Kidney (tissue), 14 donors: ENCODE data around the gene EXO5. TPM values are rescaled to one million over a fixed set of nuclear protein-coding genes. Genes with fewer than 3 reads are reported as not detected.
"Not testable (repeated sequence)": the region's sequence is repeated elsewhere in the genome, so short reads cannot be mapped to it uniquely, and the experiment has no call there.

Experiments
- DNase-seq, 5 donors: peaks; one replicate each; pipeline ENCODE4 v3.0.0-alpha.2; 2013 to 2020
- FAIRE-seq: peaks from 2 replicates; lab custom pipeline; 2012; peaks lifted over from hg19 to GRCh38; lab: Jason Lieb, UNC
- H3K27ac ChIP-seq, 2 donors: one replicate each; pipeline ENCODE4 v1.7.0; 2013; ENCODE audit warnings: low read depth in 2 of 2, low read length in 2 of 2, inconsistent platforms in 1 of 2
- H3K27me3 ChIP-seq: one replicate; pipeline ENCODE4 v1.7.1; 2013; ENCODE audit warnings: low read length, inconsistent platforms; ENCODE audit not compliant: control insufficient read depth, insufficient read depth
- H3K36me3 ChIP-seq, 3 donors: one replicate each; pipeline versions ENCODE4 v1.7.0 to v1.7.1; 2013; ENCODE audit warnings: low read length in 3 of 3, control low read depth in 1 of 3, inconsistent platforms in 1 of 3; ENCODE audit not compliant: insufficient read depth in 3 of 3, control insufficient read depth in 2 of 3
- H3K4me1 ChIP-seq, 3 donors: one replicate each; pipeline versions ENCODE4 v1.7.0 to v1.7.1; 2013; ENCODE audit warnings: low read length in 3 of 3, inconsistent platforms in 1 of 3, low read depth in 1 of 3; ENCODE audit not compliant: control insufficient read depth in 2 of 3, insufficient read depth in 2 of 3
- H3K4me3 ChIP-seq, 3 donors: one replicate each; pipeline versions ENCODE4 v1.7.0 to v1.8.1; 2013; ENCODE audit warnings: low read length in 3 of 3, control low read depth in 1 of 3, inconsistent platforms in 1 of 3
- H3K9ac ChIP-seq, 3 donors: one replicate each; pipeline versions ENCODE4 v1.7.0 to v1.7.1; 2013; ENCODE audit warnings: low read length in 3 of 3, control low read depth in 1 of 3, inconsistent platforms in 1 of 3
- H3K9me3 ChIP-seq, 3 donors: one replicate each; pipeline versions ENCODE4 v1.7.0 to v1.7.1; 2013; ENCODE audit warnings: low read length in 3 of 3, control low read depth in 1 of 3, inconsistent platforms in 1 of 3; ENCODE audit not compliant: control insufficient read depth in 2 of 3, insufficient read depth in 1 of 3
- intact Hi-C: fragments of 100-400 bp; cut with DNase I; formaldehyde crosslinking; loops from one replicate; pipeline ENCODE4 v1.11.1; 2022
- polyA plus RNA-seq: library from polyadenylated mRNA; stranded (reverse); fragments of 350-450 nt; fragmentation: Illumina TruSeq; extraction: RNeasy Lipid Tissue Mini Kit (QIAGEN cat#74804); gene quantifications from one replicate; pipeline ENCODE4 v1.2.3, GENCODE V29; 2014; ENCODE audit warnings: low read depth, low replicate concordance; ENCODE audit not compliant: insufficient read depth
- total RNA-seq: library from RNA; stranded (reverse); fragmentation: NEBNext Ultra II Directional; extraction: Animal tissue kit (Norgen Biotek cat#: 25700); gene quantifications from one replicate; pipeline ENCODE4 v1.2.1, GENCODE V29; 2021
- TF ChIP-seq, protein P1 (sequence below): IDR thresholded peaks from 3 replicates; pipeline ENCODE4 v1.5.1; 2012; ENCODE audit warnings: mild to moderate bottlenecking, moderate library complexity, borderline replicate concordance; ENCODE audit not compliant: insufficient read depth; ENCODE audit errors: extremely low read depth
- donor health status: control.
- donor health status: control.
- donor health status: control.
- donor health status: control.
- donor health status: control.
- donor health status: DM: yes; HTN: yes; CAD: no.
- donor health status: Normal renal cell carcinoma (clear cell type).

EXO5 gene
- total and polyA plus RNA-seq, 2 donors from 2014 or later: 4.3 to 9.0 TPM

DNA sequence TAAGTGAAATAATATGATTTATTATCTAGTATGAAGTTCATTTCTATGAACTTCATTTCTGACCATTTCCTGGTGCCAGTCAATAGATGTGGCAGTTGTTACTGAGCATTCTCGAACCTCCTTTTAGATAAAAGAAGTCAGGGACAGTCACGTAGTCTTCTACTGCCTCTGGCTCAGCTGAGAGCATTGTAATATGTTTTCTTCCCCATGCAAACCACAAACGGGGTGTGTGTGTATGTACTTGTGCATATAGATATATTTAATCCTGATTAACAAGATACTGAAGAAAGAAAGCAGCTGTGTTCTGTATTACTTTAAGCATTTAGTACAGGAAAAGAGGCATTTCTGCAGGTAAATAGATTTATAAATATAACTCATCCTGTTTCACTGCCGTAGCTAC, 44.5 kb downstream of the EXO5 start:
- FAIRE-seq: no peak
- intact Hi-C loops: no loop called here
- H3K9ac ChIP-seq: no peak overlapping the region

GRCh38 chr1:40554807-40555206, 46.2 kb downstream of the EXO5 start:
- H3K27ac ChIP-seq, FAIRE-seq, H3K27me3 ChIP-seq, DNase-seq, H3K9me3 ChIP-seq, H3K9ac ChIP-seq, intact Hi-C loops, H3K36me3 ChIP-seq, H3K4me1 ChIP-seq, H3K4me3 ChIP-seq: not testable (repeated sequence)

More for the DNA sequence above, 44.5 kb downstream of the EXO5 start:
- no peaks in the 10 kb centered on the region for H3K4me1 ChIP-seq
- no peak overlapping the region for H3K4me3 ChIP-seq
- H3K27ac ChIP-seq: no peak overlapping the region
- H3K9me3 ChIP-seq: no peaks in the 10 kb centered on the region
- DNase-seq: no peak
- no peaks in the 10 kb centered on the region for H3K36me3 ChIP-seq
- TF ChIP-seq, protein P1, sequence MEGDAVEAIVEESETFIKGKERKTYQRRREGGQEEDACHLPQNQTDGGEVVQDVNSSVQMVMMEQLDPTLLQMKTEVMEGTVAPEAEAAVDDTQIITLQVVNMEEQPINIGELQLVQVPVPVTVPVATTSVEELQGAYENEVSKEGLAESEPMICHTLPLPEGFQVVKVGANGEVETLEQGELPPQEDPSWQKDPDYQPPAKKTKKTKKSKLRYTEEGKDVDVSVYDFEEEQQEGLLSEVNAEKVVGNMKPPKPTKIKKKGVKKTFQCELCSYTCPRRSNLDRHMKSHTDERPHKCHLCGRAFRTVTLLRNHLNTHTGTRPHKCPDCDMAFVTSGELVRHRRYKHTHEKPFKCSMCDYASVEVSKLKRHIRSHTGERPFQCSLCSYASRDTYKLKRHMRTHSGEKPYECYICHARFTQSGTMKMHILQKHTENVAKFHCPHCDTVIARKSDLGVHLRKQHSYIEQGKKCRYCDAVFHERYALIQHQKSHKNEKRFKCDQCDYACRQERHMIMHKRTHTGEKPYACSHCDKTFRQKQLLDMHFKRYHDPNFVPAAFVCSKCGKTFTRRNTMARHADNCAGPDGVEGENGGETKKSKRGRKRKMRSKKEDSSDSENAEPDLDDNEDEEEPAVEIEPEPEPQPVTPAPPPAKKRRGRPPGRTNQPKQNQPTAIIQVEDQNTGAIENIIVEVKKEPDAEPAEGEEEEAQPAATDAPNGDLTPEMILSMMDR: no peak
- H3K27me3 ChIP-seq: no peaks in the 10 kb centered on the region

- TF ChIP-seq, protein P1: no peak
- DNase-seq (no peak), FAIRE-seq (no peak)
- H3K4me3 ChIP-seq: no peak overlapping the region
- no peaks in the 10 kb centered on the region for H3K36me3 ChIP-seq
- no peaks in the 10 kb centered on the region for H3K27me3 ChIP-seq
- H3K9me3 ChIP-seq: no peaks in the 10 kb centered on the region
- intact Hi-C loops: no loop called here
- no peak overlapping the region for H3K27ac ChIP-seq
- no peak overlapping the region for H3K9ac ChIP-seq
- no peaks in the 10 kb centered on the region for H3K4me1 ChIP-seq
Measured at GRCh38 chr1:40556121-40556520, 47.6 kb downstream of the EXO5 start.

- intact Hi-C loops, H3K27me3 ChIP-seq, H3K4me3 ChIP-seq, DNase-seq, FAIRE-seq, H3K36me3 ChIP-seq, H3K4me1 ChIP-seq, H3K9me3 ChIP-seq, H3K27ac ChIP-seq, H3K9ac ChIP-seq: not testable (repeated sequence)
Measured at GRCh38 chr1:40558241-40558640, 49.7 kb downstream of the EXO5 start.

DNA sequence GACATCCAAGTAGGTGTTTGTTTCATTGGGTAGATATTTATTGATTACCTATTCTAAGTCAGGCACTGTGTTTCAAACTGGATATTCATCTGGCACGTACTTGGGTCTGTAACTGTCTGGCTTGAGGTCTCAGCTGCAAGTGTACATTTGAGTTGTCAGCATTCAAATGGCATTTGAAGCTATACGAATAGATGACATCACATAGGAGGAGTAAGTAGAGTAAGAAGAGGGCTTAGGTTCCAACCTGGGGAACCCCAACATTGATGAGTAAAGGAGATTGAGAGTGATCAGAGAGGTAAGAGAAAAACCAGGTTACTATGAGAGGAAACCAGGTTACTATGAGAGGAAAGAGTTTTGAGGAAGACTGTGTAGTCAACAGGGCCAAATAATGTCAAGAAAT, 53.6 kb downstream of the EXO5 start:
- intact Hi-C loops: no loop called here
- FAIRE-seq (no peak), DNase-seq (no peak)
- no peak overlapping the region for H3K27ac ChIP-seq
- no peak overlapping the region for H3K4me3 ChIP-seq
- TF ChIP-seq, protein P1: no peak
- no peaks in the 10 kb centered on the region for H3K36me3 ChIP-seq
- no peak overlapping the region for H3K9ac ChIP-seq
- H3K4me1 ChIP-seq: no peaks in the 10 kb centered on the region
- H3K9me3 ChIP-seq: no peaks in the 10 kb centered on the region
- no peaks in the 10 kb centered on the region for H3K27me3 ChIP-seq
